Activated B cell treated with CpG ODN at 0.5 μM for 24 hours (primary cell): ENCODE measurements around the gene PKHD1. TPM values are rescaled to one million over a fixed set of nuclear protein-coding genes. Genes with fewer than 3 reads are reported as not detected.

Experiments
- ATAC-seq: fragments of 200-7000 bp; cut with Tn5 transposase; one replicate; pipeline ENCODE4 v1.10.0; 2021; ENCODE audit warnings: low read depth, mild to moderate bottlenecking, moderate library complexity
- CTCF ChIA-PET: fragments of 350-600 bp; sonication (Branson Sonifier 250); formaldehyde crosslinking; loops from one replicate; lab custom pipeline; 2021; ENCODE audit warnings: antibody characterized with exemption; lab: Charles Lee
- POLR2A ChIA-PET: fragments of 350-600 bp; sonication (Branson Sonifier 250); formaldehyde crosslinking; loops from one replicate; lab custom pipeline; 2021; ENCODE audit warnings: antibody characterized with exemption; lab: Charles Lee
- DNase-seq: peaks from one replicate; pipeline ENCODE4 v3.0.0; 2022
- H3K27ac Mint-ChIP-seq: one replicate; pipeline ENCODE4 v1.8.0; 2020; ENCODE audit warnings: mixed read lengths
- H3K27me3 Mint-ChIP-seq: one replicate; pipeline ENCODE4 v1.8.0; 2021; ENCODE audit warnings: mixed read lengths
- H3K36me3 Mint-ChIP-seq: one replicate; pipeline ENCODE4 v1.8.0; 2021; ENCODE audit warnings: low read depth, mixed read lengths
- H3K4me1 Mint-ChIP-seq: one replicate; pipeline ENCODE4 v1.8.0; 2021; ENCODE audit warnings: mixed read lengths
- H3K4me3 Mint-ChIP-seq: one replicate; pipeline ENCODE4 v1.8.0; 2020; ENCODE audit warnings: mild to moderate bottlenecking, mixed read lengths
- H3K9me3 Mint-ChIP-seq: one replicate; pipeline ENCODE4 v1.8.0; 2020; ENCODE audit warnings: mixed read lengths
- intact Hi-C: fragments of 100-400 bp; cut with micrococcal nuclease; formaldehyde crosslinking; loops from one replicate; pipeline ENCODE4 v1.15.1; 2024
- total RNA-seq: library from RNA; stranded (reverse); gene quantifications from 2 replicates; pipeline ENCODE4 v1.2.3, GENCODE V29; 2022
- TF ChIP-seq, protein P1 (sequence below): fragments of 200-600 bp; IDR thresholded peaks from one replicate; pipeline ENCODE4 v1.8.0; 2022; ENCODE audit warnings: antibody characterized with exemption, mild to moderate bottlenecking

The PKHD1 gene
- total RNA-seq, 1 donor from 2014 or later = not detected

GRCh38 chr6:51790946-51791345, 296.5 kb downstream of the PKHD1 start:
- Mint-ChIP-seq H3K9me3 (peaks cover 8% of the 10 kb centered on the region), H3K27ac (no peak overlapping the region), H3K4me1 (no peaks in the 10 kb centered on the region), H3K4me3 (no peak overlapping the region), H3K27me3 (no peaks in the 10 kb centered on the region), H3K36me3 (no peaks in the 10 kb centered on the region)
- no peak for DNase-seq
- TF ChIP-seq, protein P1, sequence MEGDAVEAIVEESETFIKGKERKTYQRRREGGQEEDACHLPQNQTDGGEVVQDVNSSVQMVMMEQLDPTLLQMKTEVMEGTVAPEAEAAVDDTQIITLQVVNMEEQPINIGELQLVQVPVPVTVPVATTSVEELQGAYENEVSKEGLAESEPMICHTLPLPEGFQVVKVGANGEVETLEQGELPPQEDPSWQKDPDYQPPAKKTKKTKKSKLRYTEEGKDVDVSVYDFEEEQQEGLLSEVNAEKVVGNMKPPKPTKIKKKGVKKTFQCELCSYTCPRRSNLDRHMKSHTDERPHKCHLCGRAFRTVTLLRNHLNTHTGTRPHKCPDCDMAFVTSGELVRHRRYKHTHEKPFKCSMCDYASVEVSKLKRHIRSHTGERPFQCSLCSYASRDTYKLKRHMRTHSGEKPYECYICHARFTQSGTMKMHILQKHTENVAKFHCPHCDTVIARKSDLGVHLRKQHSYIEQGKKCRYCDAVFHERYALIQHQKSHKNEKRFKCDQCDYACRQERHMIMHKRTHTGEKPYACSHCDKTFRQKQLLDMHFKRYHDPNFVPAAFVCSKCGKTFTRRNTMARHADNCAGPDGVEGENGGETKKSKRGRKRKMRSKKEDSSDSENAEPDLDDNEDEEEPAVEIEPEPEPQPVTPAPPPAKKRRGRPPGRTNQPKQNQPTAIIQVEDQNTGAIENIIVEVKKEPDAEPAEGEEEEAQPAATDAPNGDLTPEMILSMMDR = no peak
- intact Hi-C loops = no loop called here
- no peak for ATAC-seq
- POLR2A ChIA-PET = no interaction called here
- CTCF ChIA-PET = interaction anchor here (0.6 kb wide), 1 partner anchor 16 kb away, joined by 3 read pairs; no protein-coding TSS in a partner anchor

GRCh38 chr6:51788121-51788520, 299.3 kb downstream of the PKHD1 start:
- TF ChIP-seq, protein P1 = no peak
- no peaks in the 10 kb centered on the region for H3K27me3 Mint-ChIP-seq
- ATAC-seq (no peak), DNase-seq (no peak)
- intact Hi-C loops = no loop called here
- H3K9me3 Mint-ChIP-seq = no peaks in the 10 kb centered on the region
- CTCF ChIA-PET = no interaction called here
- no peak overlapping the region for H3K4me3 Mint-ChIP-seq
- H3K36me3 Mint-ChIP-seq = no peaks in the 10 kb centered on the region
- POLR2A ChIA-PET = no interaction called here
- H3K27ac Mint-ChIP-seq = no peak overlapping the region
- H3K4me1 Mint-ChIP-seq = no peaks in the 10 kb centered on the region

DNA sequence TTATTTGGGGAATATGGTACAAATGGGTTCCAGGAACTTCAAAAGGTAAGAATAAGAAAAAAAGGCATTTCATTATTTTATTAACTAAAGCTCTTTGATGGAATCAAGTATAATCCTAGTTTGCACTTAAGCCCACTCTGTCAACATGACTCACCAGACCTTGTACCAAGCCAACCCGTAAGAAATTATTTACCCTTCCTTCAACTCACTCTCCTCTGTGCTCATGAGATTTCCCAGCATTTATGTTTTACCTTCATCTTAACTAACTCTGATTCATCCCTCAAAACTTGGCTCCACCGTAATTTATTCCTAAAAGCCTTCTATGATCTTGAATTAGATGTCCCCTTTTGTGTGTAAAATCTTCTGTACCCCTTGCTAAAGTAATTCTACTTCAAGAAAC, 308.7 kb downstream of the PKHD1 start:
- CTCF ChIA-PET = no interaction called here
- H3K9me3 Mint-ChIP-seq = no peaks in the 10 kb centered on the region
- H3K4me1 Mint-ChIP-seq = no peaks in the 10 kb centered on the region
- H3K36me3 Mint-ChIP-seq = no peaks in the 10 kb centered on the region
- H3K27me3 Mint-ChIP-seq = no peaks in the 10 kb centered on the region
- no peak for DNase-seq
- TF ChIP-seq, protein P1 = no peak
- no peak overlapping the region for H3K4me3 Mint-ChIP-seq
- H3K27ac Mint-ChIP-seq = no peak overlapping the region
- intact Hi-C loops = no loop called here
- no peak for ATAC-seq
- POLR2A ChIA-PET = no interaction called here

DNA sequence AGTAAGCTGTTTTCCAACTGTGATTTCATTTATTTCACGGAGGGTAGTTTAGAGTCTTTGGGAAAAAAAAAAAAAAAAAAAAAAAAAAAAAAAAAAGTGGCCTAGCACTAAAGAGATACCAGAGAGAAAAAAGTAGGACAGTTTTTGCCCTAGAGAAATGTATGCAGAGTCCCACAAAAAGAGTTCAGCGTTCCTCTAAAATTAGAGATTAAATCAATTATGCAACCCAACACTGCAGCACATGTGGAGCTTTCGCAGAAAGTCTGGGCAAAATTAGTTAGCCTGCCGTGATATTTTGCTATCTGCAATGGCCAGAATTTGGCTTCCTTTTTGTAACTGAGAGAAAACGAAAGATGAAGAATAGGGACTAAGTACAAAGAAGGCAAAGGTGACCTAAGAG, 309.8 kb downstream of the PKHD1 start:
- H3K36me3 Mint-ChIP-seq = no peaks in the 10 kb centered on the region
- H3K27me3 Mint-ChIP-seq = no peaks in the 10 kb centered on the region
- DNase-seq (no peak), ATAC-seq (no peak)
- H3K4me1 Mint-ChIP-seq = no peaks in the 10 kb centered on the region
- TF ChIP-seq, protein P1 = no peak
- H3K9me3 Mint-ChIP-seq = no peaks in the 10 kb centered on the region
- ChIA-PET POLR2A (no interaction called here), CTCF (no interaction called here)
- no peak overlapping the region for H3K27ac Mint-ChIP-seq
- intact Hi-C loops = no loop called here
- no peak overlapping the region for H3K4me3 Mint-ChIP-seq

GRCh38 chr6:51775942-51776860, 311.2 kb downstream of the PKHD1 start:
- Mint-ChIP-seq H3K27ac (no peak overlapping the region), H3K4me1 (no peaks in the 10 kb centered on the region), H3K9me3 (no peaks in the 10 kb centered on the region), H3K36me3 (no peaks in the 10 kb centered on the region), H3K4me3 (no peak overlapping the region), H3K27me3 (no peaks in the 10 kb centered on the region)
- ATAC-seq = no peak
- ChIA-PET POLR2A (no interaction called here), CTCF (no interaction called here)
- intact Hi-C loops = no loop called here
- TF ChIP-seq, protein P1 = no peak
- DNase-seq = no peak
